Stimulated activated CD8-positive, alpha-beta memory T cell treated with anti-CD3 and anti-CD28 coated beads, Interleukin-12 subunit alpha, Interleukin-12 subunit beta, amount 100 ng/mL, for 24 hours (primary cell): ENCODE results near the gene DCP2.

Experiments
- DNase-seq: peaks from one replicate; pipeline ENCODE4 v3.0.0-alpha.2; 2020; ENCODE audit errors: extremely low read depth

Gene DCP2

DNA sequence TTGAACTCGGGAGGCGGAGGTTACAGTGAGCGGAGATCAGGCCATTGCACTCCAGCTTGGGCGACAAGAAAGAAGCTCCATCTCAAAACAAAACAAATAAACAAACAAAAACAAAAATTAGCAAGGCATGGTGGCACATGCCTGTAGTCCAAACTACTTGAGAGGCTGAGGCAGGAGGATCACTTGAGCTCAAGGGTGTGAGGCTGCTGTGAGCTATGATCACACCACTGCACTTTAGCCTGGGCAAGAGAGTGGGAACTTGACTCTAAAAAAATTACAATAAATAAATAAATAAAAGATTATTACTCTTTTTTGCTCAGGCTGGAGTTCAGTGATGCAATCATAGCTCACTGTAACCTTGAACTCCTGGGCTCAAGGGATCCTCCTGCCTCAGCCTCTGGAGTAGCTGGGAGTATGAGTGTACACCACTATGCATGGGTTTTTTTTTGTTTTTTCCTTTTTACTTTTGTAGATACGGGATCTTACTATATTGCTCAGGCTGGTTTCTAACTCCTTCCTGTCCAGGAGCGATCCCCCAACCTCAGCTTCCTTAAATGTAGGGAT lies 9.0 kb upstream of the DCP2 start:
- no peak for DNase-seq

DNA sequence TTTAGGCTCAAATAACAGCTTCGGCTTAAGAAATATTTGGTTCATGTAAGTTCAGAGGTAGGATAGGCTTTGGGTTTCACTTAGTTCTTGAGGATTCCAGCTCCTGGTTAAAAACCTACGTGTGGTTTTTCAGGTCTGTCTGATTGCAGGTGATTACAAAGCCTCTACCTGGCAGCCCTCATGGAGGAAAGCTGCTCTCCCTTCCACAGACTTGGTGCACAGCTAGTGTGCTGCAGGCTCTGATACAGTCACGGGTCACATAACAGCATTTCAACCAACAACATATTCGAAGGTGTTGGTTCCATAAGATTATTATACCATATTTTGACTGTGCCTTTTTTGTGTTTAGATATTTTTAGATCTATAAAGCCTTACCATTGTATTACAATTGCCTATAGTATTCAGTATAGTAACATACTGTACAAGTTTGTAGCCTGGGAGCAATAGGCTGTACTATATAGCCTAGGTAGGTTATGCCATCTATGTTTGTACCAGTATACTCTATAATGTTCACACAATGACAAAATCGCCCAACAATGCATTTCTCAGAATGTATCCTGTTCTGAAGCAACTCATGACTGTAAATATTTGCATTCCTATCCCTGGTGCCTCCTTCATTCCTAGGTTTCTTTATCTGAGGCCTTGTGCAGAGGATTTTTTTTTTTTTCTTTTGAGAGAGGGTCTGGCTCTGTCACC lies 8.0 kb upstream of the DCP2 start:
- no peak for DNase-seq

- no peak for DNase-seq
Measured at GRCh38 chr5:112971276-112971675, 5.3 kb upstream of the DCP2 start.

- no peak for DNase-seq
Measured at GRCh38 chr5:112973036-112973435, 3.6 kb upstream of the DCP2 start.

DNA sequence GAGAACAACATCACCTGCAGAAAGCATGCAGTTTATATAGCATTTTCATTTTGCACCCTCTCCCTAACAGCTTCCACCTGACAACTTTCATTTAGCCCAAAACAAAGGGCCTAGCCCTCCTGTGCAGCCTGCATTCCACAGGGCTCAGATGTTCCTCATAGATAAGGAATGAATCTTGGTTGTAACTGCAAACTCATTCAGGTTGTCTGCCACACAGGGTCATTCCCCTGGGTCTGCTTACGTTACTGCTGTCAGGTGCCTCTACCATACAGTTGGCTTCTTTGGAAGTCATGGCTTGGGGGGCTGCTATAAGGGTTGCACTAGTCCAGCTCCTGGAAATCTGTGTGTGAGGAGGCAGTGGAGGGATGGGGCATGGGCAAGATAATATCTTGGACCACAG lies 2.7 kb upstream of the DCP2 start:
- DNase-seq = no peak

DNA sequence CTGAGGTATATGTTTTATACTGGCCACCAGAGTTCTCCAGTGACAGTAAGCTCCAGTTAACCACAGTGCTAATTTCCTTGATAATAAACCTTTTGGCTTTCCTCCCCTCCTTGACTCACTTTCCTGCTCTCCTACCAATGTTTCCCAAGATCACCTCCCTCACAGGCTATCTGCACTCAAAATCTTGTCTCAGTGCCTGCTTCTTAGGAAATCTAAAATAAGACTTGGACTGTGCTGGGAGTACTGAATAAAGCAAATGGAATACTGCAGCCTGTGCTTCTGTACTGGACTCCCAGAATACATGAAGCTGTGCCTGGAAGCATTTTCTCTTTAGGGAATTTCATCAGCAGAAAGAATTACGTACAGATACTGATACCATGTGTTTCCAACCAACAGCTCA lies 1.7 kb upstream of the DCP2 start:
- DNase-seq = no peak

- DNase-seq = no peak
Measured at GRCh38 chr5:112975721-112976431, 722 bp upstream of the DCP2 start.

DNA sequence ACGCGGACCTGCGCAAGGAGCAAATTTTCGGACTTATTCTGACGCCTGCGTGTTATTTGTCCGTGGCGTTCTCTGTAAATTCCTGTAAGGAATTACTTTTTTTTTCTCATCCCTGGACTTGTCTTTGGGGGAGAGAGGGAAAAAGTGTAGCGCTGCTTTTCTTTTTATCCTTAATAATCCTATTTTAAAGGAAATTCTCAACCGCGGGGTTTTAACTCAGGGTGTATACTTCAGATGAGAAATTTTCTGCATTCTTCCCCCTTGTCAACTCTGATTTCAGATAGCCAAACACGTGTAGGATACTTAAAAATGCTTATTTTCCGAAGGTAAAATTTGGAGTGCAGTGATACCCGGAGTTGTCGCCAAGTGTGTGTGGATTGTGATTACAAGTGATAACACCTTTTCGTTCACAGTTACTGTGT lies 853 bp downstream of the DCP2 start:
- DNase-seq = no peak

GRCh38 chr5:112978836-112979235 lies 2.2 kb downstream of the DCP2 start:
- DNase-seq = no peak

- no peak for DNase-seq
Measured at GRCh38 chr5:112979723-112980122, 3.1 kb downstream of the DCP2 start.

- no peak for DNase-seq
Measured at GRCh38 chr5:112983363-112983762, 6.8 kb downstream of the DCP2 start.

GRCh38 chr5:112986224-112986623 lies 9.6 kb downstream of the DCP2 start:
- DNase-seq = no peak

DNA sequence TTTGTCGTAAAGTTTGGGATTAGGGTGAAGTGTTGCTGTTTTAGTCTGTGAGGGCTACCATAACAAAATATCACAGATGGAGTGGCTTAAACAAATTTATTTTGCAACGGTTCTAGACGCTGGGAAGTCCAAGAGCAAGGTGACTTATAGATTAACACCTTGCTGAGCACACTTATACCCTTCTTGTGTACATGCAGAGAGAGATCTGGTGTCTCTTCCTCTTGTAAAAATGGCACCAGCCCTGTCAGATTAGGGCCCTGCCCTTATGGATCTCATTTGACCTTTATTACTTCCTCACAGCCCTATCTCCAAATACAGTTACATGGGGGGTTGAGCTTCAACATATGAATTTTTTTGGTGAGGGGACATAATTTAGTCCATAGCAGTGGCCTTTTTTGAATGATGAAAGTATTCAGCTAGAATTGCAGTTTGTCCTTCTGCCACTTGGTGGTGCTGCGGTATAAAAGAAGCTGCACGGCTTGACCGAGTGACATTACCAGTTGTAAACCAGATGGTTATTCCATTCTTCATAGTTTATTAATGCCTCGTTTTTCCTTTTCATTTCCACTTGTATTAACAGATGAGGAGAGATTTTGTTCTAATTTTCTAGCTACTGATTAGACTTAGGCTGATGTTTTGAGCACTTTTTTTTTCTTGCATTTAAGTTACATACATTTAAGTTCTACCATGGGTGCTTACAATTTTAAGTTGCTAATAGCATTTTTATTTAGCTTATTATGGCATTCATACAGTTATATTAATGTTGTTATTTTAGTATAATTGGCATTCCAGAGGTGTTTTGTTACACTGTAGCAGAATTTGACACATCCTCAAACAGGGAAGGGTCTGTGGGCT lies 19.4 kb downstream of the DCP2 start:
- peak; percentile 15 for DNase-seq

GRCh38 chr5:112996830-112997374 lies 20.3 kb downstream of the DCP2 start:
- DNase-seq = no peak

DNA sequence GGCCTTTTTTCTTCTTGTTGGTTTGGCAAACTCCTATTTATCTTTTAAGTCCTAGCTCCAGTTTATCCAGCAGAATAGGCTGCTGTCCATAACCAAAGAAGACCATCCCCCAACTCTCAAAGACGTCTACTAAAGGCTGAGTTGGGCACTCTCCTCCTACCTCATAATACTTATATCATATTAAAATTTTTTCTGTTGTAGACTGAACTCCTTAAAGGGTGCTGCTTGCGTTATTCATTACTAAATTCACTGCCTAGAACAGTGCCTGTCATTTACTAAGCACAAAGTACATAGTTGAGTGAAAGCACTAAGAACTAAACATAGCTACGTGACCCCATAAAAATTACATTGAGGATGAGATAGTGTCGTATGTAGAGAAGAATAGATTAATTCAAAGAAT lies 21.7 kb downstream of the DCP2 start:
- DNase-seq = no peak

GRCh38 chr5:113000466-113000865 lies 23.9 kb downstream of the DCP2 start:
- DNase-seq = no peak

DNA sequence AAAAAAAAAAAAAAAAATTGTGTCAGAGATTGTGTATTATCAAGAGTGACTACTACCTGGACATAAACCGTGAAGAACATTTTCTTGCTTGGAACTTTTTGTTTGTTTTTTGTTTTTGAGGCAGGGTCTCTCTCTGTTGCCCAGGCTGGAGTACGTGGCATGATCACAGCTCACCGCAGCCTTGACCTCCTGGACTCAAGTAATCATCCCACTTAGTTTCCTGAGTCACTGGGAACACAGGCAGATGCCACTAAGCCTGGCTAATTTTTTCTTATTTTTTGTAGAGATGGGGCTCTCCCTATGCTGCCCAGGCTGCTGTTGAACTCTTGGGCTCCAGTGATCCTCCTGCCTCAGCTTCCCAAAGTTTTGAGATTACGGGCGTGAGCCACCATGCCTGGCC lies 25.8 kb downstream of the DCP2 start:
- no peak for DNase-seq

DNA sequence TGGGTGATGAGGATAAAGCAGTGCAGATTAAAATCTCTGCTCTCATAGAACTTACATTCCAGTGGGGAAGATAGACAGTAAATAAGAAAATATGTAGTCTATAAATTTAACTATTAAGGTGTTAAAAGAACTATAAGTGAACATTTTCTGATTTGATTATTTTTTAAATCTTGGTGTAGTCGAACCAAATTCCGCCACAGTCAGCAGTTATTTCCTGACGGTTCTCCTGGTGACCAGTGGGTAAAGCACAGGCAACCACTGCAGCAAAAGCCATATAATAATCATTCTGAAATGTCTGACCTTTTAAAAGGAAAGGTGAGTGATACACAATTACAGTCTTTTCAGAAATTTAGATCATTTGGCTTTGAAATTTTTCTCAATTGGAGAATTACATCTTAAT lies 27.2 kb downstream of the DCP2 start:
- no peak for DNase-seq

DNA sequence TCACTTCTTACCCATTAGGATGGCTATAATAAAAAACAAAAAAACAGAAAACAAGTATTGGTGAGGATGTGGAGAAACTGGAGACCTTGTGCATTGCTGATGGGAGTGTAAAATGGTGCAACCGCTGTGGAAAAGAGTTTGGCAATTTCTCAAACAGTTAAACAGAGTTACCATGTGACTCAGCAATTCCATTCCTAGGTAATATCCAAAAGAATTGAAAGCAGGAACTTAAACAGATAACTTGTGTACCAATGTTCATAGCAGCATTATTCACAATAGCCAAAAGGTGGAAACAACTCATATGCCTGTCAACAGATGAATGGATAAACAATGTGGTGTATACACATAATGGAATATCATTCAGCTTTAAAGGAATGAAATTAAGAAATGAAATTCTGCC lies 28.9 kb downstream of the DCP2 start:
- DNase-seq = no peak

DNA sequence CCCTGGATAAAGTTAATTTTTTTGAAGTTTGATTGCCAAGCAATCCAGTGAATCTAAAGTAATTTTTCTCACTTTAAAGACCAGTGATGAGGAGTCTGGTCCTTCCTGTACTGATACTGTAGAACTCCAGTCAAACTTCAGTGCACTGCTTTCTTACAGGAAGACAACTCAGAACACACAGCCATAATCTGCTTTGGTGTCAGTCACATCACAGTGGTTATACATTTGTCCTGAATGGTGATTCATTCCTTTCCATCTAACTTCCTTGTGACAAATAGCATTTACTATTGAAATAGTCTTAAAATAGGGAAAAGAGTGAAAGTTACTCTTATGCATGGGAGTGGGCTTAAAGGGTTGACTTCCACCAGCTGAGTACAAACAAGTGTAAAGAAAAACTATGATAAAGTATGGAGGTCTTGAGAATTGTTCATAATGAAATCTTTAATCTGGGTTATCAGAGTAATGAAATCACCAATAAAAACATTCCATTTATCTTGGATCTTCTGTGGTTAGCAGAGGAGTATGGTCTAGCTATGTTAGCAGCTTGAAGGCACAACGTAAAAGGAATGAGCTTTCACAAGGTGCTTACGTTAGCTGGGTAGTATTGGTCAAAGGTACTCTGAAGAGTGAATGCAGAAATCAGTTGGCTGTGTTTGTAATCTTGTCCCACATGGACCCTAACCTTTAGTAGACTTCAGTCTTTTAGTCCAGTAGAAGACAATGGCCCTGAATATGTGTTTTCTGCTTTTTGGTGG lies 41.5 kb downstream of the DCP2 start:
- no peak for DNase-seq
